IPS-15b (cell line): ENCODE results near the gene KIAA1217.

ENCODE experiments used
- H3K27me3 ChIP-seq: one replicate; pipeline ENCODE4 v1.6.1; 2013; ENCODE audit warnings: low read length; ENCODE audit not compliant: control insufficient read depth, insufficient read depth
- H3K36me3 ChIP-seq: one replicate; pipeline ENCODE4 v1.6.1; 2013; ENCODE audit warnings: low read length; ENCODE audit not compliant: control insufficient read depth, insufficient read depth
- H3K4me1 ChIP-seq: one replicate; pipeline ENCODE4 v1.6.1; 2013; ENCODE audit warnings: mild to moderate bottlenecking, low read length; ENCODE audit not compliant: control insufficient read depth, insufficient read depth
- H3K4me3 ChIP-seq: one replicate; pipeline ENCODE4 v1.5.1; 2013; ENCODE audit warnings: low read depth, low read length
- H3K9ac ChIP-seq: one replicate; pipeline ENCODE4 v1.6.1; 2013; ENCODE audit warnings: low read depth, mild to moderate bottlenecking, low read length
- H3K9me3 ChIP-seq: one replicate; pipeline ENCODE4 v1.6.1; 2013; ENCODE audit warnings: mild to moderate bottlenecking, low read length; ENCODE audit not compliant: control insufficient read depth, insufficient read depth

The KIAA1217 gene

DNA sequence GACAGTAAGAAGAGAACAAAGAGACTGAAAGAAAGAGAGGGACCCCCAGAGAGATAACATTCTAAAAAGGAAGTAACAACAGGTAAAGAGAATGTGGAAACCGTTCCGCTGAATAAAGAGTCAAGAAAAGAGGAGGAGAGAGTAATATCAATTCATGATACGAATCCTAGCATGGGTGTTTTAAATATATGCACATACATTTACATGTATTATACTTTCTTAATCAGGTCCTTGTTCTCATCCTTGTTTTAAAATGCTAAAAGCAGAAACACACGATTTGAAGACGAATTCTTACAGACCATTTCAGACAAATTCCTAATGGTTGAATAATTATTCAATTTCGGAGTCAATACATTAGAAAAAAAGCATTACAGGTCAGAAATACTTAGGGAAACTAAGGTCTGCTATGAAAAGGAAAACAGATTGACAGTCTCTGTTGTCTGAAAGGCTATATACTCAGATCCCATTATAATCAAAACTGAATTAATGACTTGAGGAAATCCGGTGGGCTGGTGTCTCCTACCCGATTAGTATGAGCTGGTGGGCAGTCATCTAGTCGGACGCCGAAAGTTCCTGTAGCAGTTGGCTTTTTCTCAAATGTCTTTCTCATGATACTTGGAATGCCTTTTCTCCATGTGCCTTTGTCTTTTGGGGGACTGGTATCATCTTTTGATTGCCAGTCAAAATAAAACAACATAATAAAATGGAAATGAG lies 387.4 kb downstream of the KIAA1217 start:
- no peaks in the 10 kb centered on the region for H3K27me3 ChIP-seq
- H3K4me3 ChIP-seq = no peak overlapping the region
- H3K4me1 ChIP-seq = no peaks in the 10 kb centered on the region
- H3K9ac ChIP-seq = no peak overlapping the region
- no peaks in the 10 kb centered on the region for H3K9me3 ChIP-seq
- no peaks in the 10 kb centered on the region for H3K36me3 ChIP-seq

DNA sequence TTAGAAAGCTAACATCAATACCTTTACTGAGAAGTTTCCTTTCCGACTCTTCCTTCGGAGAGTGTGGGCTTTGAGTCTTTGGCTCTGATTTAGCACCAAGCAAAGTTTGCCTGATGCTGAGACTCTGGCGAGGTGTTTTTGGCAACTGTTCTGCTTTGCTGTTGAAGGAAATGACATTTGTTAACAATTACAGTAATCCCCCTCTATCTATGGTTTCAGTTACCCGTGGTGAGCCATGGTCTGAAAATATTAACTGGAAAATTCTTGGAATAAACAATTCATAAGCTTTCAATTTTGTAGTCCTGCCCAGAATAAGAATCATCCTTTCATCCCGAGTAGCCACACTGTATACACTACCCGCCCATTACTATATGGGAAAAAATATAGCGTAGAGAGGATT lies 388.5 kb downstream of the KIAA1217 start:
- Histone ChIP-seq H3K36me3 (no peaks in the 10 kb centered on the region), H3K27me3 (no peaks in the 10 kb centered on the region), H3K9ac (no peak overlapping the region), H3K9me3 (no peaks in the 10 kb centered on the region), H3K4me1 (no peaks in the 10 kb centered on the region), H3K4me3 (no peak overlapping the region)
